ENCODE data around the gene HIRIP3. TPM values are rescaled to one million over a fixed set of nuclear protein-coding genes. Genes with fewer than 3 reads are reported as not detected.

The HIRIP3 gene
- total RNA-seq, 1 experiment from 2014 or later = 18.4 TPM

DNA sequence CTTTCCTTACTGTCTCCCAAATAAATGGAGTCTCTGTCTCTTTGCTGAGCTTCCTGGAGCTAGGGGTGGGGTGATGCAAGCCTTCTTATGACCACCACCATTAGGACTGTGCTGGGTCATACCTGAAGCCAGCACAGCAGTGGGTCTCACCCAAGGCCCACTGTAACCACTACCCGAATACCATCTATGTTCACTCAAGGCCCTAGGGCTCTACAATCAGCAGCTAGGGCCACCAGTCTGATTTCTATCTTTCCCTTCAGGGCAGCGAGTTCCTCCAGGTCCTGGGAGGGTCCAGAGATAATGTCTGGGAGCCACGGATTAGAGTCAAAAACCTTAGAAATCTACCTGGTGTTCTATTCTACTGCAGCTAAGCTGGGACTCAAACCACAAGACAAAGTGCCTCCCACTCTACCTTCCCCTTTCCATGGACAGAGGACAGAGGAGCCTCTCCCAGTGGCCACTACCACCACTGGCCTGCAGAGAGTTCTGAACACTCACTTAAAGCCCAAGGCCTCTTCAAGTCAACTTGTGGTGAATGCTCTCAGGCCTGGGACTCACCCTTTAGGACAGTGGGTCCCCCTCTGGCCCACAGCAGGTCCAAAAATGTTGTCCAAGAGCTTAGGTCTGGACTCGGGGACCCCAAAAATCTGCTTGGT, 44.5 kb downstream of the HIRIP3 start:
- H2AFZ ChIP-seq (ENCODE audit: low read length) = no peak overlapping the region
- no peaks in the 10 kb centered on the region for H4K20me1 ChIP-seq (ENCODE audit: low read length)
- no peaks in the 10 kb centered on the region for H3K27me3 ChIP-seq (ENCODE audit: low read length)
- H3K9me2 ChIP-seq (replicated peaks; ENCODE audit: low read length) = no peaks in the 10 kb centered on the region
- TF ChIP-seq EZH2phosphoT487 (IDR thresholded peaks at IDR 0.05; ENCODE audit: borderline replicate concordance, low read length) = no peak
- no peak overlapping the region for H3K4me2 ChIP-seq (ENCODE audit: low read length)
- DNase-seq = no peak
- no TSS peak for BruUV-seq (replicated peaks)
- CTCF ChIA-PET = no interaction called here
- H3F3A ChIP-seq (ENCODE audit: low read length, unreplicated experiment) = no peaks in the 10 kb centered on the region
- no peak overlapping the region for H3K9ac ChIP-seq (ENCODE audit: low read length)
- no peaks in the 10 kb centered on the region for H3K4me1 ChIP-seq (ENCODE audit: insufficient read depth, low read length)
- H3K27ac ChIP-seq (ENCODE audit: low read length) = no peak overlapping the region
- no peaks in the 10 kb centered on the region for H3K9me3 ChIP-seq (ENCODE audit: low read length)
- no peak for ATAC-seq
- no peak overlapping the region for H3K4me3 ChIP-seq (ENCODE audit: low read length)
- POLR2A ChIA-PET (ENCODE audit: unreplicated experiment) = no interaction called here
- H3K79me2 ChIP-seq (ENCODE audit: low read length) = no peaks in the 10 kb centered on the region
- H3K36me3 ChIP-seq (ENCODE audit: low read depth, low read length) = no peaks in the 10 kb centered on the region
- intact Hi-C loops (cut with micrococcal nuclease) = no loop called here

DNA sequence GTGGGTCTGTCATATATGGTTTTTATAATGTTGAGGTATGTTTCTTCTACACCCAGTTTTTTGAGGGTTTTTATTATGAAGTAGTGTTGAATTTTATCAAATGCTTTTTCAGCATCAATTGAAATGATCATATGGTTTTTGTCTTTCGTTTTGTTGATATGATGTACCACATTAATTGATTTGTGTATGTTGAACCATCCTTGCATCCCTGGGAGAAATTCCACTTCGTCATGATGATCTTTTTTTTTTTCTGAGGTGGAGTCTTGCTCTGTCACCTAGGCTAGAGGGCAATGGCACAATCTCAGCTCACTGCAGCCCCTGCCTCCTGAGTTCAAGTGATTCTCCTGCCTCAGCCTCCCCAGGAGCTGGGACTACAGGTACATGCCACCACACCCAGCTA, 47.5 kb downstream of the HIRIP3 start:
- intact Hi-C loops (cut with micrococcal nuclease) = no loop called here
- Histone ChIP-seq H3K4me2 (ENCODE audit: low read length) (no peak overlapping the region), H2AFZ (ENCODE audit: low read length) (no peak overlapping the region), H3K27me3 (ENCODE audit: low read length) (no peaks in the 10 kb centered on the region), H3F3A (ENCODE audit: low read length, unreplicated experiment) (peaks cover 9% of the 10 kb centered on the region), H3K27ac (ENCODE audit: low read length) (no peak overlapping the region), H3K4me3 (ENCODE audit: low read length) (no peak overlapping the region), H3K9me3 (ENCODE audit: low read length) (no peaks in the 10 kb centered on the region), H3K36me3 (ENCODE audit: low read depth, low read length) (no peaks in the 10 kb centered on the region), H3K4me1 (ENCODE audit: insufficient read depth, low read length) (peaks cover 19% of the 10 kb centered on the region), H3K9me2 (replicated peaks; ENCODE audit: low read length) (no peaks in the 10 kb centered on the region), H3K79me2 (ENCODE audit: low read length) (no peaks in the 10 kb centered on the region), H4K20me1 (ENCODE audit: low read length) (no peaks in the 10 kb centered on the region), H3K9ac (ENCODE audit: low read length) (no peak overlapping the region)
- POLR2A ChIA-PET (ENCODE audit: unreplicated experiment) = no interaction called here
- TF ChIP-seq EZH2 (IDR thresholded peaks at IDR 0.05; ENCODE audit: low read length, unreplicated experiment) = no peak
- no peak for TF ChIP-seq EZH2phosphoT487 (IDR thresholded peaks at IDR 0.05; ENCODE audit: borderline replicate concordance, low read length)
- TF ChIP-seq CTCF (conservative IDR thresholded peaks at IDR 0.05; ENCODE audit: low read depth, low read length) = no peak
- CTCF ChIA-PET = no interaction called here
- ATAC-seq (no peak), DNase-seq (no peak)
- no TSS peak for BruUV-seq (replicated peaks)

- H3K4me1 ChIP-seq (ENCODE audit: insufficient read depth, low read length) = peaks cover 20% of the 10 kb centered on the region
- H2AFZ ChIP-seq (ENCODE audit: low read length) = peak overlapping the region; percentile 48; the same call in 1 of the 2 replicates
- H3K9ac ChIP-seq (ENCODE audit: low read length) = peak overlapping the region; percentile 77
- H3K36me3 ChIP-seq (ENCODE audit: low read depth, low read length) = no peaks in the 10 kb centered on the region
- ChIA-PET CTCF (interaction anchor here (0.6 to 1.0 kb wide), 2 partner anchors 44 to 88 kb away, joined by 3 read pairs; partner anchors contain the start of gene ASPHD1), POLR2A (ENCODE audit: unreplicated experiment) (interaction anchor here (0.6 to 1.1 kb wide), 4 partner anchors 25 to 132 kb away, joined by 3 to 6 read pairs (median 4); partner anchors contain the start of gene TAOK2)
- peaks cover 9% of the 10 kb centered on the region for H3F3A ChIP-seq (ENCODE audit: low read length, unreplicated experiment)
- peak overlapping the region; percentile 50 for H3K4me3 ChIP-seq (ENCODE audit: low read length)
- ATAC-seq (peak; percentile 99), DNase-seq (peak; percentile 95)
- TF ChIP-seq EZH2phosphoT487 (IDR thresholded peaks at IDR 0.05; ENCODE audit: borderline replicate concordance, low read length) (no peak), EZH2 (IDR thresholded peaks at IDR 0.05; ENCODE audit: low read length, unreplicated experiment) (no peak), CTCF (conservative IDR thresholded peaks at IDR 0.05; ENCODE audit: low read depth, low read length) (peak; percentile 45)
- no peaks in the 10 kb centered on the region for H4K20me1 ChIP-seq (ENCODE audit: low read length)
- no peaks in the 10 kb centered on the region for H3K27me3 ChIP-seq (ENCODE audit: low read length)
- BruUV-seq (replicated peaks) = TSS peak; percentile 82
- no peaks in the 10 kb centered on the region for H3K9me2 ChIP-seq (replicated peaks; ENCODE audit: low read length)
- intact Hi-C loops (cut with micrococcal nuclease) = loop anchor here (2.0 kb wide), 1 partner anchor 17 kb away; the partner anchor contains the start of gene KCTD13
- no peaks in the 10 kb centered on the region for H3K79me2 ChIP-seq (ENCODE audit: low read length)
- H3K27ac ChIP-seq (ENCODE audit: low read length) = peak overlapping the region; percentile 98
- no peaks in the 10 kb centered on the region for H3K9me3 ChIP-seq (ENCODE audit: low read length)
- H3K4me2 ChIP-seq (ENCODE audit: low read length) = peak overlapping the region; percentile 94
Measured at GRCh38 chr16:29943846-29944799, 51.3 kb downstream of the HIRIP3 start.
